HG03442 (cell line): Measurements from ENCODE around the gene MPDZ.

ENCODE experiments used
- ATAC-seq: cut with Tn5 transposase; IDR thresholded peaks from one replicate; pipeline ENCODE4 v1.9.1; 2021; ENCODE audit warnings: mild to moderate bottlenecking, moderate library complexity; ENCODE audit not compliant: unreplicated experiment

MPDZ gene

DNA sequence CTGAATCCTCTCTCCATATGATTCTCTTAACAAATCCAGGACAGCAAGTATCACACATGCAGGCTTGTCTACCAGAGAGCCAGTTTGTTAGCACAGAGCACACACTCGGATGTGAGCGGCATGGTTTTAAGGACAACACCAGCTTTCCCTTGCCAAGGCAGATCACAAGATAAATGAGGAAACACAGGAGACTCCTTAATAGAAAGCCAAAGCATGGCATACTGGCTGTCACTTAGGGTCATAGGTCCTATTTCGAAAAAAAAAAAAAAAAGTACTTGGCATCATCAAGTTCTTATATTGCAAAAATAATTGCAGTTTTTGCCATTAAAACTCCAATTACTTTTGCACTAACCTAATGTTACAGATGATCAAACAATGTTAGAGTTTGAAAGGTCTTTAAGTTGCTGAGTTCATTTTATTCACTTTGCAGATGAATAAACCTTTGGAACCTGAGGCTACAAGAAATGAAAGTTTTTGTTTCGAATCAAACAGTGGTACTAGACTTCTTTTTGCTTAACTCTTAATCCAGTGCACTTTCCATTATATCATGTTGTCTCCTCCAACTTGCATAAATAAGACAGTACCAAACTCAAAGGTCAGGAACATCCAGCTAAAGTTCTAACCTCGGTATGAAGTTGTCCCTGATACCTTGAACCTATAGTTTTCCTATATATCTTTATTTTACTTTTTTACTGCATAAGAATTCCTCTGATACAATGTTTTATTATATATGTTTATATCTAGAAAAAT is 138.5 kb downstream of the MPDZ start:
- ATAC-seq: no peak

DNA sequence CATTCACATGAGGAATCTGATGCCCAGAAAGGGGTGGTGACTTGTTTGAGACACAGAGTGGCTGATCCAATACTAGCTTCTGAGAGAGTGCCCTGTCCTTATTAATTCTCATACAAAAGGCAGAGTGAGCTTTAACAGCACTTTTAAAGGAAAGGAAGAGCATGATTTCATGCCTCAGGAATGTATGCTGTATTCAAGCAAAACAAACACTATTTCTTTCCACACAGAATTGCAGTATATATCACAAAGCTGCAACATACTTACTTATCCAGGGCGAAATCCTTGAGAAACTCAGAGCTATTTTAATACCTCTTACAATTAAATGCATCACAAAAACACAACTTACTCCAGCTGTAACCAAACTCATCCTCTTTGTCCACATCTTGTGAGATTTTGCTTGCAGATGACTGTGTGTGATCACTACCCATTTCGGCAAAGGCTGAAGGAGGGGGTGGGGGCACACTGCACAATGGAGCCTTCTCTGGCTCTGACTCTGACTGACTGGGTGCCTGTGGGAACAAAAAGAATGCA is 139.8 kb downstream of the MPDZ start:
- no peak for ATAC-seq

DNA sequence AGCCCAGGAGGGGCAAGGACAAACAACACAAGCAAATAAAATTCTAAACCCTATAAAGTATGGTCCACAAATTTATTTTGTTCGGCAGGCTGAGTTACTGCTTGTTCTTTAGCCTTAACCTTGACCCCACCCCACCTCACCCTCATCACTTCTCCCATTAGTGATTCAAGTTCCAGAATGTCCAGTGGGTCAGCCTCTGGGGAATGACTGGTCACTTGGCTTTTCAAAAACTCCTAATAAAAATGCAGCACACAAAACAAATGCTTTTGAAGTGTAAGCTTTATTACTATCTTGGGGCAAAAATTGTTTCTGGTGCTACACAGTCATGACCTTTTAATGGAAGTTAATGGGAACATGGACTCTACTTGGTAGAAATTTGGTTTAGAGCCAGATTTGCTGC is 142.1 kb downstream of the MPDZ start:
- ATAC-seq: no peak

DNA sequence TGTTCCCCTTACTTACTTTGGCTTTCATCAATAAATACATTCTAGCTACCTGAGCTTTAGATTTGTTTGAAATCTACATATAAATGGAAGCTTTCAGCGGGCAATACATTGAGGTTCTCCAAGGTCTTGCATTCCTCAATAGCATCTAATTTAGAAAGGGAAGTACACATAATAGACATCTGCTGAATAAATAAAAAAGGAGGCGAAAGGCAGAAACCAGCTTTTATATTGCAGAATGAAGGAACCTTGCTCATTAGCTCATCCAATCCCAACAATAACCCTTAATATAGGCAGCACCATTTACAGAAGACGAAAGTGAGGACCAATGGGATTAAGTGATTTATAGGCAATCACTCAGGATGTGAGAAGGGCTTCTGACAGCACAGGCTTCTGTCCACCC is 147.5 kb downstream of the MPDZ start:
- ATAC-seq: no peak

DNA sequence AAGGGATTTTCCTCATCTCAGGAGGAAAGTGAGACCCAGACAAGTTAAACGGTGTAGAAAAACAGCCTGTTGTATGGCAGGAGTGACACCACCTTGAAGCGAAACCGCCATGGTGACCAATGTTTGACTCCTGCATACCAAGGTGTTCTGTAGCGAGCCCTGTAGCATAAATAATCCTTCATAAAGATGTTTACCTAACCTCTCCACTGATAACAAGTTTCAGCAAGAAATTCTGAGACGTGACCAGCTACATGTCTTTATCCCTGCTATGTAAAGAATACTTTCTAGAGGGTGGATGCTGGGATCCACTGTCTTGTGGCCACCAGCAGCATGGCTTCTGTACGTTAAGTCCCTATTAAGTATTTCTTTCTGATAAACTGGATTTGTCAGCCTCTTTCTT is 148.1 kb downstream of the MPDZ start:
- no peak for ATAC-seq

DNA sequence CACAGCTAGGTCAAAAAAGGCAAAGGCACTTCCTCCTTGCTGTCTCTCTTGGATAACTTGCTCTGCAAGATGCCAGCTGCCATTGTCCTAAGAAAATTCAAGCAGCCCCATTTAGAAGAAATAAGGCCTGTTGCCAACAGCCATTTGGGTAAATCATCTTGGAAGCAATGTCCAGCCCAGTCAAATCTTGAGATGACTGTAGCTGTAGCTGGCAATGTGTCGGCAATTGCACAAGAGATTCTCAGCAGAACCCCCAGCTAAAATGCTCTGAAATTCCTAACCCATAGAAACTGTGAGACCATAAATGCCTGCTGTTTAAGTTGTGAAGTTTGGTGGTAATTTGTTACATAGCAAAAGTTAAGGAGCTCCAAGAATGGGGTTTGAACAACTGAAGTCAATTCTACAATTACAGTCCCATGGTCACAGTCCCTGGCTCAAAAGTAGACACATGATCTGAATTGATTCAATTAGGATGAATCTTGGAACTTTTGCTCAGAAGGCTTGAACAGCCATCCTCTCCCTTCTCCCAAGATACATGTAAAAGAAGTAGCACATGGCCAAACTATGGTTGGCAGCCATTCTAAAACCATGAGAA is 151.1 kb downstream of the MPDZ start:
- ATAC-seq: no peak

DNA sequence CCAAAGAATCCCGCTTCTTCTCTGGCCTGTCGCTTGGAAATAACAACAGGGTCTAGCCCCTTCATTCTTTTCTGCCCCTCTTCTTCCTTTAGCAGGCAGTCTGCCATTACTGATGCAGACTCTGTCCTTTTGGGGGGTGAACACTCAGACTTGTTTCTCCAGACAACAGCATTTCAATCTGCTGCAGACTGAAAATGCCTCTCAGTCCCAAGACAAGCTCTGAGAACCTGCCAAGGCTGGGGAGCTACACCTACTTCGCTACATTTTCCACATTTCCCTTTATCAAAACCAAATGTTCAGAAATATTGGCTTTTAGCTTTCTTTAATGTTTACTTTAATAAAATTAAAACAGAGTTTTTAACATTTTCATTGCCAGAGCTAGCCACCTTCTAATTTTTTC is 152.4 kb downstream of the MPDZ start:
- ATAC-seq: no peak

DNA sequence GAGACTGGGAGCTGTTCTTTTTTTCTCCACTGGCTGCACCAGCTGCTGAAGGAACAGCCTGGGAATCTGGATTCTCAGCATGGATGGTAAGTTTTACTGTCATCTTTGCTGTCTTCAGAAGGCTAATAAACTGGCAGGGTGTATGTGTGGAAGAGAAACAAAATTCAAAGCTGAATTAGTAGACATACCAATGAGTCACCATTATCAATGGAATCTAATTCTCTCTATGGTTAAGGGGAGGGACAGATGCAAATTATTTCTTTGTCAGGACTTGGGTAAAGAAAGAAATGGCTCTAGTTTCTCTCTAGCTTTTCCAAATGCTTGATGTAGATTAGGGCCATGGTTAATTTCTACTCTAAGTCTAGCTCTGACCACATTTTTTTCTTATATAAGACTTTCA is 154.2 kb downstream of the MPDZ start:
- ATAC-seq: no peak

DNA sequence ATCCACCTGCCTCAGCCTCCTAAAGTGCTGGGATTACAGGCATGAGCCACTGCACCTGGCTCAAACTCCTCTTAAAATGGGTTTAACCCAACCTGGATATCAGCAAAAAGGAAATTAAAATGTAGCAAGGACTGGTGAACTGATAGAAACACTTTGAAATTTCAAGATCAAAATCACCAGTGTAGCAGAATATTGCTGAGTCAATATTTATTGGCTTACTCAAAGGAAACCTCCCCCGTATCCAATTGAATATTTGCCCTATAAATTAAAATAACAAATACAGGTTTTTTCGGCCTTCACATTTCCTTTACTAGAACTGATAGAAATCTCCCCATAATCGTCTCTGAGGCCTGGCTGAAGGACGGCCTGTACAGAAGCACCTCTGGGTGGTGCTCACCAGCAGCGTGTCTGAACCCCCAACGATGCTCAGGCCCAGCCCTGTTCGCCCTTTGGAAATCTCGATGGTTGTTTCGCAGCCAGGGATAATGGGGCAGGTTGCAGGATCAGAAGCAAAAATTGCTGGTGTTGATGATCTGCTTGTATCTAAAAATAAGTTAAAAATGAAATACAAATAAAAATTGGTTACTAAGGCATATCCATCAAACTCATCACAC is 156.6 kb downstream of the MPDZ start:
- no peak for ATAC-seq

DNA sequence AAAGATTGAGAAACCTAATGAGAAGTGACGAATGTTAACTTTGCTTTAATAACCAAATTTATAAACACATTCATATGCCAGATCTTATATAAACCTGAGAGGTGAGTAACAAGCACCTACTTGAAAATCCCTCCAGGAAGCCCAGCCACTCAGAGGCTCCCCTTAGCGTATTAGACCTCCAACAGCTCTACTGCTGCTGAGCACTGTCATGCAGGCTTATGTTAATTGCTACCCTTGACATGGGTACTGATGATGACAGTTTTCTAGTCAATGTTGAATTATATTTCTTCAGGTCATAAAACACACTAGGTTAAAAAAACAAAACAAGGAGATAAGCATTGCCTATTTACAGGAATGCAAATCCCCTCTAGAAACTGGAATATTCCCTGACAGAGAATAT is 161.2 kb downstream of the MPDZ start:
- no peak for ATAC-seq

DNA sequence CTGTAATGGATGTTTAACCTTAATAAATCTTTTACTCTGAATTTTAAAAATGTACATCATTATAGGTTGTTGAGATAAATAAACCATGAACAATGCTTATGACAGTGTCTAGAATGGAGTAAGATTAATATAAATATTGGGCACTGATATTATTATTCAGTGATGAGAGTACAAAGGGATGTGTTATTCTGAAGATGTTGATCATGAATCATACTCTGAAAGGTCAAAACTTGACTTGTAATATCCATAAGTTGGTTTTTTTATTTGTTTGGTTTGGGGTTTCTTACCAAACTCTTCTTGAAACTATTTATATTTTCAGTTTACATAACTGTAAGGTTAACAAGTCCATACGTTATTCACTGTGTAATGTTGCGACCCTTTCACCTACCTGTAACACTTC is 163.2 kb downstream of the MPDZ start:
- ATAC-seq: no peak

DNA sequence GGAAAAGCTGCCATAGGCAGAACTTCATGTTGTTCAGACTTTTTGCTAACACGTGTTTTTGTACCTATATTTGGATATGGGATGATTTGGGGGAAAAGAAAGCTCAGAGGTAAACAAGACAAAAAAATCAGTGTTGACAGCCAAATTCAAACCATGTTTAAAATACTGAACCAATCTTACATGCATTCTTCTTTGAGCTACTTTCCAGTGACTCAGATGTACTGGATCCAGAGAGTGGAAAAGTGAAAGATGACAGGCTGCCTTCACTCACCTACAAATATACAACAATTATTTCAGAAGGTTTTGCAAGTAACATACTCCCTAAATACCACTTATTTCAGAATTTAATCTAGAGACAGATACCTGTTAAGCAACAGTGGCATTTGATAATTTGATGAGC is 165.7 kb downstream of the MPDZ start:
- ATAC-seq: no peak

DNA sequence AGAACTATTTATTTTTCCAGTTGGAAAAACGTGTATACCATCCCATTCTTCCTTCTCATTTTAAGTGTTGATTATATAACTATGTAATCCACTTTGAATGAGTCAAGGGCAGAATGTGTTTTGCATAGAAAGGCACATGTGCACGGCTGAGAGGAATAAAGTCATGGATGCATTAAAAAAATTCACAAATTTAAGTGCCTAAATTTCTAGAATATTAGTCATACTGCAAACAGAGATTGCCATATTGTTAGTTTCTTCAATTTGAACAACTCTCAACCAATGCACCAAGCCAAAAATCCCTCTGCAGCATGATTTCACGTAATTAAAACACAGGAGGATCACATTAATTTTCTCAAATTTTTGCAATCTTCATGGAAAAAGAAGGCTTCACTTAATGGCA is 166.3 kb downstream of the MPDZ start:
- no peak for ATAC-seq

DNA sequence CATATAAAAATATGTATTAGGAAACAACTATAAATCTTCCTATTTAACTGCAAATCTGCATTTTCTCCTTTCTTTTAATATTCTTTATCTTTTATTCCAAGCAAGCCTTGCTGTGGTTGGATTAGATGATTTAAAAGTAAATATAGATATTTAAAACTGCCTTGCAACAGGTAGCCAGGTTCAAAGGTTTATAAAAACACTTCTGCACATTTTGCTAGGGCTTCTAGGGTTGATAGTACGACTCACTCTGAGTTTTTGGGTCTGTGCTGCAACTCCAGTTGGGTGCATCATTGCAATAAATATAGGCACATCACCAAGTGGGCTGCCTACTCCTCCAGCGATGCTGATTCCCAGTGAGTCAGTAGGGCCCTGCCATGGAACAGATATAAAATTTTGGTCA is 167.7 kb downstream of the MPDZ start:
- ATAC-seq: no peak

DNA sequence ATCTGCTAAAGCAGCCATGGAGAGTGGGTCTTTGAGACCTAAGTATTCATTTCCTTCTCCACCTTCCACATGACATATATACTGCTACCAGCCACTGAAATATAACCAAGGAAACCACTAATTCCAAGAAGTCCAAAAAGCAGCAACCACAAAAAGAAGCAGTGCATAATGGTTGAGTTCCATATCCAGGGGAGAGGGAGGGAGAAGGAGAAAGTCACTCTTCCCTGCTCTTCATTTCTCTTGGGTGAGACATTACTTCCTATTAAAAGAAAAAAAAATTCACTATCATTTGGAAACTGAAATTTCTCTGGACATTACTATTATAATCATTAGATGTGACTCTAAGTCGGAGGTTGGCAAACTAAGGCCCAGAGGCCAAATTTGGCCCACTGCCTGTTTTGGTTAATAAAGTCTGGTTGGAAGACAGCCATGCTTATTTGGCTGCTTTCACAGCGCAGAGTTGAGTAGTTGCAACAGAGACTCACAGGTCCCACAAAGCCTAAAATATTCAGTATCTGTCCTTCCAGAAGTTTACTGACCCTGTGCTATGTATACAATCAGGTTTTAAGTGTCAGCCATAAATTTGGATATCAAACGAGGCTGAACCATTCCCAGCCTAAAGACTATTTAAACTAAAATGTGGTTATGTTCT is 168.6 kb downstream of the MPDZ start:
- ATAC-seq: no peak

DNA sequence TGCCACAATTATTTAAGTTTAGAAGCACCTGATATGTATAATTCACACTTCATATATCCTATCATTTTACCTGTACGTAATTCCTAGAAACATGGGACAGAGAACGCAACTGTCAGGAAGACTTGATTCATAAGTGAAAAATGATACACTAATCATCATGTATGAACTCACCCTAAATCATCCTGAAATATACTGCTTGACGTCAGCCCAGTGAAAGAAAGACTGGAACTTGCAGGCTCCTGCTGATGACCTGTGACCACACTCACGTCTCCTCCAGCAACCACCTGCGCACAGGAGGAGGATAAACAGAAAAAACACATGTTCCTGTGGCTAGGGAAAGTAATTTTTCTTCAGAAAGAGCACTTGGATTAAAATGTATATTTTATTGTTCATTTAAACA is 169.7 kb downstream of the MPDZ start:
- ATAC-seq: no peak

DNA sequence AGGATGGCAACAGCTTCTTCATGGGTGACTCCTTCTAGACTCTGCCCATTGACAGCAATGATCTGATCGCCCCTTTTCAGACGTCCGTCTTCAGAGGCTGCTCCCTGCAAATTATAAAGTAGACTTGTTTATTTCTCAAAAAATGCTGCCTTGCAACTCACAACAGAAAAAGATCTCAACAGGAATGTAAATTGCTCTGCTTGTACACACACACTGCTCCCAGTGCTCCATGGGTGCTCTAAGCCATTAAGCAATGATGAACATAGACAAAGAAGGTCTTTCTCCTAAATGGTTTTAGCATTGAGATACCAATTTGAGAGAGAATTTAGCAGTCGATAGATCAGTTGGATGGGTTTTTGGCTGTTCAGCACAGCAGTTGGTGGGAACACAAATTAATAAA is 172.5 kb downstream of the MPDZ start:
- no peak for ATAC-seq

DNA sequence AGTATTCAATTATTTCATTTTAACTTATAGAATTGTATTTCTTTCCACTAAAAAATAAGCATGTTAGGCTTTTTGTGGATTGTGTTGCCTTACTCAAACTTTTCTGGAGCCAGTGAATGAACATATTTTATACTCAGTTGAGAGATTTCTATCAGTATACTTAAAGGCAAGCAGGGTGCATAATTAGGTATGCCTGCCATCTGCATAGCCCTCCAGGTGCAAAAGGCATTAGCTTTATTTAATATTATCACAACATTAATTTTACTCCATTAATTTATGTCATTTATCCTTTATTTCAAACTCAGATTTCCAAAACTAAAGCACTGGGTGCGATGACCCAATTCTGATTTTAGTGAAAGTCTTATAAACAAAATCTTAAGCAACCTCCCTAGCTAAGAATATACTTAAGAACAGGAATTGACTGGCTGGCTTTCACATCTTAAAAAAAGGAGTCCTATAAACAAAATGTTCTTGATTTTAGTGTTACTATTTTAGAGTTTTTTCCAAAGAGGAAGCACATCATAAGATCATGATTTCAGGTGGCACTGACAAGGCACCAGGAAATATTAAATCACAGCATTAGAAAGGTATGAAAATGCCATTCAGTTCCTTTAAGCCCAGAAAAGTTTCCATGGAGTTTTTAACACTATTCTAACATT is 178.4 kb downstream of the MPDZ start:
- ATAC-seq: no peak

DNA sequence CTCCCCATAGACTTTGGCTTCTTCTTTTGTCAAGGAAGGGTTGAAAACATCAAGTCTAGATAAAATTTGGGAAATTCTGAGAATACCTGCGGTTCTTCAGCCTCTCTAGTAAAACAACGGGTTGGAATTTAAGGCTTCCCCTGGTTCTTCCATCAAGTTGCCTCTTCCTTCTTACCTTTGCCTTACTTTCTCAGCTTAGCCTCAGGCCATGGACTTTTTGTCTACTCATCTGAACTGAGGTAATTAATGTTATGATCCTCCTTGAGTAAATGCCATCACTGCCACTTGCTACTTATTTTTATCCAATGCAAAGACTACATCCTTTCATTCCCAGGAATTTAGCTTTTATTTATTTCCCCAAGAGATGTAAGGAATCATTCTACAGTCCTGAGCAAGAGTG is 184.4 kb downstream of the MPDZ start:
- no peak for ATAC-seq

DNA sequence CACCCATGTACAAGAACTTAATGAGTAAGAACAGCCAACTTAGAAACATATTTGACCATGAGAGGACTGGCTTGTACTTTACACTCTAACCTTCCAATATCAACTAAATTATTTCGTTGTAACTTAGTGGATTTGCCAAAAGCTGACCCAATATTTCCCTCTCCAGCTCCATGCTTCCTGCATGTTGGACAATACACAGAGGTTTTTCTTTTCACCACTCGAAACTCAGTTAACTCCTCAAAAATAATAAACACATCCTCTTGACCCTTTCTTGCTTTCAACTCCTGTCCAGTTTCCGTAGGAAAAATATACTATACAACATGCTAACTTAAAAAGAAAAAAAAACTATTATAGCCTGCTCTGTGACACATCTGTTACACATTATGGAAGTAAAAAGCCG is 188.9 kb downstream of the MPDZ start:
- ATAC-seq: no peak

DNA sequence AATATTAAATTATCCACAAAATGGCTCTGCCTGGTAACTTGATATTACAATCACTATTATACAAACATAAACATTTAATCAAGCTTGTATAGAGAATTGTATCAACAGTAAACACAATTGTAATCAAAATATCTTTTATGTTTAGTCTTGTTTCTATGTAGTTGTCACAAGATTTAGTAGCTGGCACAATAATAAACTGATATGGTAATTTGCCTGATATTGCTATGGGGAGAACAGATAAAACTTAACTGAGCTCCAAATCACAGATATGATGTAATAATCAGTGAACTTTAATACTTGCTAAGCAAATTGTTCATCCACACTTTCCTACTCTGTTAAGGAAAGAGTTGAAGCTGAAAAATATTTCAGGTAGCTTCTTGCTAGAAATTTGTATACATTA is 189.8 kb downstream of the MPDZ start:
- ATAC-seq: no peak
